Nephron (organoid): ENCODE data around the gene CLCN1.

ENCODE experiments used
- H3K27ac Mint-ChIP-seq, 3 experiments: 2 replicates each; pipeline ENCODE4 v1.8.0; 2020; ENCODE audit warnings: mixed read lengths in 3 of 3, mild to moderate bottlenecking in 2 of 3, moderate library complexity in 1 of 3
- H3K27me3 Mint-ChIP-seq: 2 replicates; pipeline ENCODE4 v1.8.0; 2021; ENCODE audit warnings: low read depth, mild to moderate bottlenecking, moderate library complexity, mixed read lengths
- H3K36me3 Mint-ChIP-seq: 2 replicates; pipeline ENCODE4 v1.8.0; 2020; ENCODE audit warnings: low read depth, mixed read lengths
- H3K4me1 Mint-ChIP-seq: 2 replicates; pipeline ENCODE4 v1.8.0; 2020; ENCODE audit warnings: mixed read lengths
- H3K4me3 Mint-ChIP-seq, 3 experiments: 2 replicates each; pipeline ENCODE4 v1.8.0; 2020; ENCODE audit warnings: mild to moderate bottlenecking in 3 of 3, mixed read lengths in 3 of 3, moderate library complexity in 2 of 3
- H3K9me3 Mint-ChIP-seq: 2 replicates; pipeline ENCODE4 v1.8.0; 2020; ENCODE audit warnings: mixed read lengths
- TF ChIP-seq, protein P1 (sequence below), 3 experiments: fragments of 200-600 bp; sonication (generic); IDR thresholded peaks; one replicate each; pipeline ENCODE4 v1.5.0; 2021; ENCODE audit warnings: antibody characterized with exemption in 3 of 3; ENCODE audit not compliant: unreplicated experiment in 3 of 3

CLCN1 gene

DNA sequence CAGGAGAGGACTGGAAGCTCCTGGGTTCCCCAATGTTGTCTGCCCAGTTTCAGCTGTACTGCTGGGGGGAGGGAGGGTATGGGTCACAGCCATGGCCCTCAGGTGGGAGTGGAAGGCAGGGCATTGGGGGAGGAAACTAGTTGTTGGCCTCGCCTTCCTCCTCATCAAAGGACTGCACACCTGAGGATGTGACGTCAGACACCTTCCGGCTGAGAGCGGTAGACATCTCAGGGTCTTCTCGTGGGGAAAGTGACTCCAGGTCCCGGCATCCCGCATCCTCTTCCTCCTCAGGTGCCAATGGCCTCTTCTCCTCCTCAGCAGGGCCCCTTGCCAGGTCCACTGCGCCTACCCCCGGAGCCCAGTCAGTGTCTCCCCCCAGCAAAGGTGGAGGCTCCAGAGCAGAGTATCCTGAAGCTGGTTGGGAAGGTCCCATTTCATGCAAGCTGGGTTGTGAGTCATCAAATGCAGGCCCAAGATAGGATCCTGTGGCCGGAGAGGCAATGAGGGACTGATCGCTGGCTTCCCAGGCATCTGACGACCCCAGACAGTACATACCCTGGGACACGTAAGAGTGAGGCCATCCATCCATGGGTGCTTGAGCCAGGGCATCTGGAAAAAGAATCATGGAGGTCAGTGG lies 40.6 kb downstream of the CLCN1 start:
- Mint-ChIP-seq H3K27me3 (peaks cover 58% of the 10 kb centered on the region), H3K4me1 (peaks cover 5% of the 10 kb centered on the region), H3K36me3 (peaks cover 11% of the 10 kb centered on the region), H3K27ac (no peak overlapping the region), H3K4me3 (no peak overlapping the region), H3K9me3 (no peaks in the 10 kb centered on the region)
- TF ChIP-seq, protein P1, sequence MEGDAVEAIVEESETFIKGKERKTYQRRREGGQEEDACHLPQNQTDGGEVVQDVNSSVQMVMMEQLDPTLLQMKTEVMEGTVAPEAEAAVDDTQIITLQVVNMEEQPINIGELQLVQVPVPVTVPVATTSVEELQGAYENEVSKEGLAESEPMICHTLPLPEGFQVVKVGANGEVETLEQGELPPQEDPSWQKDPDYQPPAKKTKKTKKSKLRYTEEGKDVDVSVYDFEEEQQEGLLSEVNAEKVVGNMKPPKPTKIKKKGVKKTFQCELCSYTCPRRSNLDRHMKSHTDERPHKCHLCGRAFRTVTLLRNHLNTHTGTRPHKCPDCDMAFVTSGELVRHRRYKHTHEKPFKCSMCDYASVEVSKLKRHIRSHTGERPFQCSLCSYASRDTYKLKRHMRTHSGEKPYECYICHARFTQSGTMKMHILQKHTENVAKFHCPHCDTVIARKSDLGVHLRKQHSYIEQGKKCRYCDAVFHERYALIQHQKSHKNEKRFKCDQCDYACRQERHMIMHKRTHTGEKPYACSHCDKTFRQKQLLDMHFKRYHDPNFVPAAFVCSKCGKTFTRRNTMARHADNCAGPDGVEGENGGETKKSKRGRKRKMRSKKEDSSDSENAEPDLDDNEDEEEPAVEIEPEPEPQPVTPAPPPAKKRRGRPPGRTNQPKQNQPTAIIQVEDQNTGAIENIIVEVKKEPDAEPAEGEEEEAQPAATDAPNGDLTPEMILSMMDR (IDR thresholded peaks at IDR 0.05; ENCODE audit: unreplicated experiment in 3 of 3) = no peak

DNA sequence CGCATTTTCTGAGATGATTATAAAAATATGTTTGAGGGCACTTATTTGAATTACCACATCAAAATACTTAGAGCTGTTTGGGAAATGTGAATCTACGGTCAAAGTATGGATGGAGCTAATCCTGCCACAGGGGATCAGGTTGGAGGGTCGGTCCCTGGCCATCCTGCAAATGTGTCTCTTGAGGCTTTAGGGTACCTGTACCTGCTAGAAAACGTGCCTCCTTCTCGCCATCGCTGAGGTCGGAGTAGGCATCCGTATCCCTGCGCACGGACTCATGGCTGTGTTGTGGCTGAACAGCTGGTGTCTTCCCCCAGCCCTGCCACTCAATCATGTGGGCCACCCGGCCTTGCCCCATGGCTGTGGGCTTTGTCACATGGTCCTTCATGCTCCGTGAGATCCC lies 42.7 kb downstream of the CLCN1 start:
- Mint-ChIP-seq H3K27ac (no peak overlapping the region), H3K4me3 (no peak overlapping the region), H3K4me1 (peaks cover 5% of the 10 kb centered on the region), H3K27me3 (peaks cover 62% of the 10 kb centered on the region), H3K36me3 (peaks cover 11% of the 10 kb centered on the region), H3K9me3 (no peaks in the 10 kb centered on the region)
- TF ChIP-seq, protein P1 (IDR thresholded peaks at IDR 0.05; ENCODE audit: unreplicated experiment in 3 of 3) = no peak

DNA sequence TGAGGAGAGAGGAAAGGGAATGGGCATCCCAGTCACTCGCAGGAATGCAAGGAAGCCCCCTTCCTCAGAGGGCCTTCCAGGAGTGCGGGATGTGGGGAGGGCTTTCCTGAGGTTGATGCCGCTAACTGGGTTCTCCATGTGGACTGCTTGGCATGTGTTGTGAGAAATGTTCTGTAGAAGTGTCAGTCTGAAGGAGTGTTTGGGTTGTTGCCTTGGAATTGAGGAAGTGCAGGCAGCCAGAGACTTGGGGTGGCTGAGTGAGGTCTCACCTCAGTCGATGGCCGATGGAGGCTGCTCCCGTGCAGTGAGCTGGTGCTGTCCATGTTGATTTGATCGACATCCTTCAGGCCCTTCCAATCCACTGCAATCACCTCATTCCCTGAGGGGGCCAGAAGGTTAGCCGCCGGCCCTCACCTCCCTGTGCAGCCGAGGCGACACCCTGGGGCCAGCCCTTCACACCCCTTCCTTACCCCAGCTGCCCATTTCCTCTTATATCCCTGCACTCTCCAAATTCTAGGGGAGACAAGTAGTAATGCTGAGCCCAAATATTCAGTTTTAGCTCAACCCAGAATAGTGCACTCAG lies 44.0 kb downstream of the CLCN1 start:
- TF ChIP-seq, protein P1 (IDR thresholded peaks at IDR 0.05; ENCODE audit: unreplicated experiment in 3 of 3) = no peak
- H3K4me1 Mint-ChIP-seq = peaks cover 5% of the 10 kb centered on the region

DNA sequence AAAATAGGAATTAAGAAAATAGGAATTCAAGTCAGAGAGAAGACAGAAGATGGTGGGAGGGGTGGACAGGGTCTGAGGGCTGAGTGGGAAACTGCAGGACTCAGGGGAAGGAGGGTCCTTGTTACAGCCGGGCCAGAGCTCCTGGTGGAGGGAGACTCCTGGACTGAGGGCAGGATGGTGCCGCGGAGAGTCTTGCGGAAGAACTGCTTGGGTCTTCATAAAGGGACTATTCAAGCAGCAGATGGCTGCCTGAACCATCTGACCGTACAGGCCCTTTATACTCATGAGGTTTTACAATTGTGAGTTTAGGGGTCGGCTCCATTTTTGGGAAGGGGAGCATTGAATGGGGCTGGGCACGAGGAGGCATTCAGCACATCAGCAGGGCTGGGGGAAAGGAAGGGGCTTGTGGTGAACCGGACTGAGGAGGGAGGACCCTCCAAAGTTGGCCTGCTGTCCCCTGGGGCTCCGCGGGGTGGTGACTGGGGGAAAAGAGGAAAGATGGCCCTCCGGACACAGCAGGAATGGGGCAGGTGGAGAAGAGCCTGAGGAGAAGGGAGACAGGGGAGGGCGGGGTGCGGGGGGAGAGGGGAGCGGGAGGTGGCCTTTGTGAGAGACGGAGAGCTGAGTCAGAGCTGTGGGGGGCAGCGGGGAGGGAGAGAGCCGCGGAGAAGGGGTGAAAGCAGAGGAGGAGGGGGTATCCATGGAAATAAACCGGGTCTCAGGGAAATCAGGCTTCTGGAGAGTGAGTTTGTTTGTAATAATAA lies 45.1 kb downstream of the CLCN1 start:
- Mint-ChIP-seq H3K4me1 (peaks cover 5% of the 10 kb centered on the region), H3K9me3 (no peaks in the 10 kb centered on the region), H3K27ac (no peak overlapping the region), H3K36me3 (peaks cover 11% of the 10 kb centered on the region), H3K27me3 (peaks cover 78% of the 10 kb centered on the region), H3K4me3 (peak overlapping the region; percentile 78 to 81 (median 81))
- TF ChIP-seq, protein P1 (IDR thresholded peaks at IDR 0.05; ENCODE audit: unreplicated experiment in 3 of 3) = no peak

More for the DNA sequence above, 44.0 kb downstream of the CLCN1 start:
- peak overlapping the region; percentile 78 to 81 (median 81) for H3K4me3 Mint-ChIP-seq
- no peaks in the 10 kb centered on the region for H3K9me3 Mint-ChIP-seq
- no peak overlapping the region for H3K27ac Mint-ChIP-seq
- peaks cover 74% of the 10 kb centered on the region for H3K27me3 Mint-ChIP-seq
- peaks cover 11% of the 10 kb centered on the region for H3K36me3 Mint-ChIP-seq

GRCh38 chr7:143361552-143362130 lies 45.7 kb downstream of the CLCN1 start:
- H3K27me3 Mint-ChIP-seq = peaks cover 82% of the 10 kb centered on the region
- H3K4me3 Mint-ChIP-seq = peak overlapping the region; percentile 78 to 86 (median 84)
- H3K27ac Mint-ChIP-seq = no peak overlapping the region
- peaks cover 5% of the 10 kb centered on the region for H3K4me1 Mint-ChIP-seq
- no peaks in the 10 kb centered on the region for H3K9me3 Mint-ChIP-seq
- peaks cover 11% of the 10 kb centered on the region for H3K36me3 Mint-ChIP-seq
- TF ChIP-seq, protein P1 (IDR thresholded peaks at IDR 0.05; ENCODE audit: unreplicated experiment in 3 of 3) = no peak
